AG09319 (cell line): ENCODE results near the gene ZNF474.

Source experiments
- DNase-seq: peaks from one replicate; pipeline ENCODE4 v3.0.0-alpha.2; 2010; ENCODE audit warnings: low read depth; ENCODE audit errors: extremely low read depth
- CTCF ChIP-seq: IDR thresholded peaks from 2 replicates; pipeline ENCODE4 v1.5.1; 2011; ENCODE audit warnings: low read depth, mild to moderate bottlenecking, inconsistent platforms, low read length, moderate library complexity

Gene ZNF474

GRCh38 chr5:122129306-122129705 lies at the start of gene ZNF474:
ZNF474 (plus strand) TSS chr5:122129546; CDS start chr5:122151991, 22,445 bp downstream.
- peak; percentile 94 for DNase-seq
- TF ChIP-seq CTCF = no peak

GRCh38 chr5:122081541-122081940 lies 47.8 kb upstream of the ZNF474 start:
- TF ChIP-seq CTCF = no peak

GRCh38 chr5:122083535-122083934 lies 45.8 kb upstream of the ZNF474 start:
- no peak for TF ChIP-seq CTCF
- no peak for DNase-seq

More at GRCh38 chr5:122081541-122081940, 47.8 kb upstream of the ZNF474 start:
- no peak for DNase-seq

- TF ChIP-seq CTCF = no peak
- no peak for DNase-seq
Measured at GRCh38 chr5:122085041-122085440, 44.3 kb upstream of the ZNF474 start.

- no peak for DNase-seq
- no peak for TF ChIP-seq CTCF
Measured at GRCh38 chr5:122089096-122090013, 40.0 kb upstream of the ZNF474 start.

- peak; percentile 37 for TF ChIP-seq CTCF
- no peak for DNase-seq
Measured at GRCh38 chr5:122091936-122092600, 37.3 kb upstream of the ZNF474 start.
